RPMI8226 (cell line): ENCODE measurements around the gene ZBTB7C.

ENCODE experiments used
- DNase-seq: peaks from one replicate; pipeline ENCODE4 v3.0.0-alpha.2; 2015

Gene ZBTB7C

GRCh38 chr18:48028696-48029095, 380.5 kb downstream of the ZBTB7C start:
- DNase-seq = peak; percentile 81

GRCh38 chr18:48028081-48028480, 381.1 kb downstream of the ZBTB7C start:
- DNase-seq = no peak

GRCh38 chr18:48027401-48027963, 381.7 kb downstream of the ZBTB7C start:
- peak; percentile 55 for DNase-seq

- DNase-seq = no peak
These were observed 383.0 kb downstream of the ZBTB7C start for GRCh38 chr18:48026216-48026615.

- no peak for DNase-seq
These were observed 384.1 kb downstream of the ZBTB7C start for GRCh38 chr18:48024881-48025660.

GRCh38 chr18:48024009-48024512, 385.1 kb downstream of the ZBTB7C start:
- no peak for DNase-seq

DNA sequence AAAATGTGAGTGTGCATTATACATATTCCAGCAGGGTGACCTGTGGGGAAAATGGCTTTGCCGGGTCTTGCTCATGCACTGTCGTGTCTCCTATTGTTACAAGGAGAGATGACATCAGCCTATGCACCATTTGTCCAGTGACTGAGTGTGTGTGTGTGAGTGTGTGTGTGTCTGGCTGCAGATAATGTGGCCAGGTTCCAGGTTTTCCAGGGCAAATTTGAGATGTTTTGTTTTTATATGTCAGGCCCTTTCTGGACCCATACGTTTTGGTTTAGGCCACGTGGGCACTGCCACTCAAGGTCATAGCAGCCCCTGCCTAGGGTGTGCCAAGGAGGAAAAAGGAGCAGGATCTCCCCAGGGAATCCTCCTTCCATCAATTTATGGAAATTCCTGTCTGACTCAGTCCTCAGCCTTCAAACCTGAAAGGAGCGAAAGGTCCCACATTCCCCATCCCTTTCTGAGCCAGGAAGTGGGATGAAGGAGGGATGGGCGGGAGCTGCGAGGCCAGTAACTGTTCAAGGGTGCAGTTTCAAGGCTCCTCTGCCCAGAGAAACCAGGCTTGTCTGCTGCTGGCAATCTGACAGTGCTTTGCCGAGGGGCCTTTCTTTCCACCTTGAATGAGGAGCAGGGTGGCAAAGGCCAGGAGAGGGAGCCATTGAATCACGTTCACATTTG, 385.7 kb downstream of the ZBTB7C start:
- peak; percentile 77 for DNase-seq

DNA sequence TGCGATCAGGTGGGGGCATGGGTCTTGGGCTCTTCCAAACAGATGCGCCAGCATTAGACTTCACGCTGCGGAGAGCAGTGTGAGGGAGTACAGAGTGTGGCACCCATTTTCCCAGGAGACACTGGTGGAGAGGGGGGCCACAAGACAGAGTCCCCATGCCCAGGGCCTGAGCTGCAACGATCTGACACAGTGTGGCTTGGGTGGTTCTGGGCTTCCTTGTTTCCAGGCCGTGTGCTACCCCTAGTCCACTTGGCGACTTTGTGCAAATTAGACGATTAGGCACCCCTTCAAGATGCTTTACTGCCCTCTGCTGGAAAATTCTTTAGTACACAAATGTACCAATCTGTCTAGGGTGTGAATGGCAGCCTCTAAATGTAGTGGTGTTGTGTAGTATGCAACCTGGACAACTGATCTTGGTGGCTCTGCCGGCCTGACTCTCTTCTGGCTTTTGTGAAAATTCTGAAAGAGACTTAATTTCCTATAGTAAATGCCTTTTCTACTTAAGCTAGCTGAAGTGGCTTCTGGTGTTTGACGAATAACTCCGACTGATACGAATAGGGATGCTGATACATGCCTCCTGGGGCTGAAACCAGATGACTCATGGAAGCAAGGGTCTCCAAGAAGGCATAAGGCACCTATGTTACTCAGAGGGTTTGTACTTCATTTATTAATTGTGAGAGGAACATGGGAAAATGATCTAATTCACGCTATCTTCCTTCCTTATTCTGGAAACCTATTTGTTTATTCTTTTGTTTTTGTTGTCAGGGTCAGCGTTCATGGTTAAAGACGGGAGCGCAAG, 386.5 kb downstream of the ZBTB7C start:
- DNase-seq = peak; percentile 83

GRCh38 chr18:48022021-48022420, 387.2 kb downstream of the ZBTB7C start:
- DNase-seq = no peak

DNA sequence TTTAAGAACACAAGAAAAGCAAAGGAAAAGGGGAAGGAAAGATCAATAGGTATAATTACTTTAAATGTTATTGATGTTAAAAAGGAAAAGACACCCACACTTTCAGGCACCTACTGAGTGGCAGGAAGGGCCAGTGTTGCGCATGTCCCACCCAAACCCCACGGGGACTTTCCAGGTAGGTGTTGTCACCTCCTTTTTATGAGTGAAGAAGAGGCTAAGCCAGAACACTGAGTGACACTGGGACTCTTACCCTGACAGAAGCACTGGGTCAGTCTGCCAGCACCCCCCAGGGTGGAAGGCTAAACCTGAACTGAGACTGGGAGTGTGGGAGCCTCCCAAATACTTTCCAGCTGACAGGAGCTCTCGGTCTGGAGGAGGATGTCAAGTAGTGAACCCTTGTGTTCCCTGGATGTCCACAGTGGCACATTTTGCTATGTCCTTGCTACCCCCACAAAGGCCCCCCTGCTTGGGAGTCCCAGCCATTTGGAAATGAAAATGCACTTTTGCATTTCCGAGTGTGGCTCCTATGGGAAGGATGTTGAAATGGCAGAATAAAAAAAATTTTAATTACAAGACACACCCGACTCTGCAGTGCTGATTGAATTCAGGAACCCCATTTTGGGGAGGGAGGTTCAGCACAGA, 387.8 kb downstream of the ZBTB7C start:
- DNase-seq = no peak

DNA sequence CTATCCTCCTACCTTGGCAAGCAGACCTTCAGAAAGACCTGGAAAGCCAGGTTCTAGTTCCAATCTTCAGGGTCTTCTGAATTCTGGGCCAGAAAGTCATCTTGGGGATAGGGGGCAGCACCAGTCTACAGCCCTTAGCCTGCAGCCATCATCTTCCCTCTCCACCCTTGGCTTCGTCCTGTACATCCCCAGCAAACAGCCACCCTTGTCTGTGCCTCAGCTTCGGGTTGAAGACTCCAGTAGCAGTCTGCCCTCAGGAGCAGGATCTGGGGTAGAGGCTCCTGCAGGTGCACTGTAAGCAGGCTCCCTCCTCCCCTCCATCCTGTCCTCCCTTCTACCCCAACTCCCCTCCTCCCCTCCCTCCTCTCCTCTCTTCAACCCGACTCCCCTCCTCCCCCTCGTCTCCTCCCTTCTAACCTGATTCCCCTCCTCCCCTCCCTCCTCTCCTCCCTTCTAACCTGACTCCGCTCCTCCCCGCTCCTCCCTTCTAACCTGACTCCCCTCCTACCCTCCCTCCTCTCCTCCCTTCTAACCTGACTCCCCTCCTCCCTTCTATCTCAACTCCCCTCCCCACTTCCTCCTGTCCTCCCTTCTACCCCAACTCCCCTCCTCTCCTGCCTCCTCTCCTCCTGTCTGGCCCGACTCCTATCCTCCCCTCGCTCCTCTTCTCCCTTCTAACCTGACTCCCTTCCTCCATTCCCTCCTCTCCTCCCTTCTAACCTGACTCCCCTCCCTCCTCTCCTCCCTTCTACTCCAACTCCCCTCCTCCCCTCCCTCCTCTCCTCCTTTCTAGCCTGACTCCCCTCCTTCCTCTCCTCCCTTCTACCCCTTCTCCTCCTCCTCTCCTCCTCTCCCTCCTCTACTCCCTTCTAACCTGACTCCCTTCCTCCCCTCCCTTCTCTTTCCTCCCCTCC, 388.6 kb downstream of the ZBTB7C start:
- DNase-seq = no peak

DNA sequence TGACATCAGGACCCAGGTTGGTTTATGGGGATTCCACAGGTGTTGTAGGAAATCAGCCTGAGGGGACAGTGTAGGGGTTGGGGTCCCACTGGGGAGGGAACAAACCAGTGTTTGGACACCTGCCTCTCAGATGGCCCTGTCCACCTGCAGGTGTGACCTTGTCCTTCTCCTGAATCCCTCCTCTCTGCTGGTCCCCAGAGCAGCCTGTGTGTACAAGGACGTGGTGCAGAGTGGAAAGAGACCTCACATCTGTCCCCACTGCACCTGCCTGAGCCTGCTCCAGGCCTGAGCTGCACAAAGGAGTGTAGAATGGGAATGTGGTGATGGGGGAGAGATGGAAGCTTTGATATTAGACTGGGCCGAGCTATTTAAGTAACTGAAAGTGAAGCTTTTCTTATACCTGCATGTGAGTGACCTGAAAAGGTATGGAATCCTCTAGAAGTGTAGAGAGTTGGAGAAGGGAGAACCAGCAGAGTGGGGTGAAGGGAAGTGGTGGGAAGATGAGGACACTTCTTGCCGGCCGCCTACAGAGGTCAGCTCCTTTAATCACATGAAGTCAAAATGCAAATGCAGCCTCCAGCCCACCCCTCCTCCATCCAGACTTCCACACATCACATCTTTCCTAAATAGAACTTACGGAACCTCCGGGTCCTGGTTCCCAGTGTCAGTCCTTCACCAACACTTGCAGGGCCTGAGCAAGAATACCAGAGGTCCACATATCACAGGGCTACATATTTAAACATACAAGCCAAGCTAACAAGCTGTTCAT, 389.4 kb downstream of the ZBTB7C start:
- no peak for DNase-seq

DNA sequence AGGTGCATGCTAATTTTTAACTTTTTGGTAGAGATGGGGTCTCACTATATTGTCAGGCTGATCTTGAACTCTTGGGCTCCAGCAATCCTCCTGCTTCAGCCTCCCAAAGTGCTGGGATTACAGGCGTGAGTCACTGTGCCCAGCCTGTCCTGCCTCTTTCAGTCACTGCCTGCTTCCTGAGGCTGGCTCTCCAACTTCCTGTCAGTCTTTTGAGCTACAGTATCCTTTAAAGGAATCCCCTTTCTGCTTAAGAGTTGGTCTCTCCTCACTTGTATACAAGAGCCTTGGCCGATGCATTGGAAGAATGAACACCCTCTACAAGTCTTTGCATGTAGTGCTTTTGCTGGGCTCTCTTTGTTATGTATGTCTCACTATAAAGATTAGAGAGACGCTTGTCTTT, 390.3 kb downstream of the ZBTB7C start:
- DNase-seq = no peak

DNA sequence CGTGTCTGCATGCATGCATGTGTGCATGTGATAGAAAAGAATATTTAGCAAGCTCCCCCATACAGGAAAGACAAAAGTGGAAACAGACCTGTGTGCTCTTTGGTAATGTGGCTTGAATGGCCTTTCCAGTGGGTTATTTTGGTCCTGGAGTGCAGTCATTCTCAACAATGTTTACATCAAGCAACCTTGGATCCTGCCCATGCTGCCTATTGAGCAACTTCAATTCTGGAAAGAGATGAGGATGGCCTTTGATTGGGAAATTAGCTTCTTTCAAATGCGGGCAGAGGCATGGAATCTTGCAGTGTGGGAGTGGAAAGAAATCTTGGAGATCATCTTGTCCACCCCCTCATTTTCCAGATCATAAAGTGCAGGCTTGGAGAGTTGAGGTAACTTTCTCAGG, 391.5 kb downstream of the ZBTB7C start:
- DNase-seq = no peak

DNA sequence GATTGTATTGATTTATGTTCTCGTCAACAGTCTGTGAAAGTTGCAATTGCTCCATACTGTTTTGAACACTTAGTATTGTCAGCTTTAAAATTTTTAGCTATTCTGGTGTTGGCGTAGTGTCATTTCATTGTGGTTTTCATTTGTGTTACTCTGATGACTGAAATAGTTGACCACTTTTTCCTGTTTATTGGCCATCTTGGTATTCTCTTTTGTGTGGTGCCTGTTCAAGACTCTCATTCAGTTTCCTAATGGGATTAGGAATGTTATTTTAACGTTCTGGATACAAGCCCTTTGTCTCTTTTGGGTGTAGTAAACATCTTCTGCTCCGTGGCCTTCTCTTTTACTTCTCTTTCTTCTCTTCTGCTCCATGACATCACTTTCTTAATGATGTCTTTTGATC, 396.0 kb downstream of the ZBTB7C start:
- no peak for DNase-seq

GRCh38 chr18:48011926-48012465, 397.2 kb downstream of the ZBTB7C start:
- DNase-seq = no peak

DNA sequence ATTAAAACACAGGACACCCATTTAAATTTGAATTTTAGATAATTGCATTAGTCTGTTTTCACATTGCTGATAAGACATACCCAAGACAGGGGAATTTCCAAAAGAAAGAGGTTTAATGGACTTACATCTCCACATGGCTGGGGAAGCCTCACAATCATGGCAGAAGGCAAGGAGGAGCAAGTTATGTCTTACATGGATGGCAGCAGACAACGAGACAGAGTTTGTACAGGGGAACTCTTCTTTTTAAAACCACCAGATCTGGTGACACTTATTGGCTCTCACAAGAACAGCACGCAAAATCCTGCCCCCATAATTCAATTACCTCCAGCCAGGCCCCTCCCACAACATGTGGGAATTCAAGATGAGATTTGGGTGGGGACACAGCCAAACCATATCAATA, 398.9 kb downstream of the ZBTB7C start:
- DNase-seq = no peak

GRCh38 chr18:48009116-48009745, 400.0 kb downstream of the ZBTB7C start:
- DNase-seq = no peak

DNA sequence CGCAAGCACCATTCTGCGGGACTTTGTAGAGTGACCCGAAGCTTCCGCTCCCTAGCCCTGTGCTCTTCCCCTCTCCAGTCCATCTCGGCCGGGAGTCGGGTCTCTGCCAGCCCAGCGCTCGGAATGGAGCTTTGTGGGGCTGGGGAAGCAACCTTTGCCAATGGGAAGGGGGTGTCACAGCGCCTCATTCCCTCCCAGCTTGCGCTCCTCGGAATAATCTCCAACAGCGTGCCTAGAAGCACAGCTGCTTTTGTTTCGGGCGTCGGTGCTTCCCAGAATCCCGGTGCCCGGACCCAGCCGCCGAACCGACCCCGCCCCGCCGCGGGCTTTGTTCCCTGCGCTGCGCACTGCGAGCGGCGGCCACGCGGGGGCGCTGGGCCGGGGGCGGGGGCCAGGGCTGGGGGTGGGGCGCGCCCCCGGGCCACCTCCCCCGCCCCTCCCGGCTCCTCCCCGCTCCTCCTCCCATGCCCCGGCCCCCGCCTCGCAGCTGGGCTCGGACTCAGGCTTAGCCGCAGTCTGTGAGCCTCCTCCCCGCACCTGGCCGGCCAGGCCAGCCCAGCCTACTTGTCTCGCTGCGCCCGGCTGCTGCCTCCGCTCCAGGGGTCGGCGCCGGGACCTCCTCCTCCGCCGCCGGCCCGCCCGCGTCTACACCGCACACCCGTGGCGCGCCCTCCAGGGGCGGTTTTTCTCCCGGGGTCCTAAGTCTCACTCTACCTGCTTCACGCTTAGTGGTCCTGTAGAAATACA, 401.1 kb downstream of the ZBTB7C start:
- DNase-seq = peak; percentile 71
